ENCODE data around the gene KNDC1.

KNDC1 gene

GRCh38 chr10:133195611-133196010, 35.6 kb downstream of the KNDC1 start:
- DNase-seq (ENCODE audit: low read depth): no peak

DNA sequence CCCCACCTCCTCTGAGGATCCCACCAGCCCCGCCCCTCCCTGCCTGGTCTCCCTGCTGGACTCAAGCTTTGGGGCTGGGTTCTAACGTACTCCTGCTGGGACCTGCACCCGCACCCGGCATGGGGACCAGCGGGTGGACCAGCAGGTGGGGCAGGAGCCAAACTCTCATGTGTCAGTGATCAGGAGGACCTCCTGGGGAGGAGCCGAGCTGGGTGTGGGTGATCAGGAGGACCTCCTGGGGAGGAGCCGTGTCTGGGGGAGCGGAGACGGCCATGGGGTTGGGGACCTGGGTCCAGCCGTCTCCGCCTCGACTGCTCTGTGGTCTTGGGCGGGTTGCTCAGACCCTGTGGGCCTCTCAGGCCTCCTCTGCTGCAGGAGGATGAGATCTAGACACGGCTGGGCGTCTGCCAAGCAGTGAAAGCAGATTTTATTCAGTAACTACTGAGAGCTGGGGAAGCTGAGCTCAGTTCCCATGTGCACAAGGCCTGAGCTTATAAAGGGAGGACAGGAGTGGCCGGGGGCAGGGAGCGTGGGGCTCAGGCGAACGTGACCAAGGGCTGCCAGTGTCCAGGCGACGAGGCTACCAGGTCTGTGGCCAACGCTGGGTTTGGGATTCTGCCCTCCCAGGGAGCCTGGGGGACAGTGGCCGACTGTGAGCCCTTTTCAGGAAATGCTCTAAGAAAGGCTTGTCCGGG, 36.3 kb downstream of the KNDC1 start:
- DNase-seq (ENCODE audit: low read depth): no peak

- DNase-seq (ENCODE audit: low read depth): no peak
Observed at GRCh38 chr10:133196936-133197758, 37.1 kb downstream of the KNDC1 start.

GRCh38 chr10:133197786-133198185, 37.8 kb downstream of the KNDC1 start:
- no peak for DNase-seq (ENCODE audit: low read depth)

DNA sequence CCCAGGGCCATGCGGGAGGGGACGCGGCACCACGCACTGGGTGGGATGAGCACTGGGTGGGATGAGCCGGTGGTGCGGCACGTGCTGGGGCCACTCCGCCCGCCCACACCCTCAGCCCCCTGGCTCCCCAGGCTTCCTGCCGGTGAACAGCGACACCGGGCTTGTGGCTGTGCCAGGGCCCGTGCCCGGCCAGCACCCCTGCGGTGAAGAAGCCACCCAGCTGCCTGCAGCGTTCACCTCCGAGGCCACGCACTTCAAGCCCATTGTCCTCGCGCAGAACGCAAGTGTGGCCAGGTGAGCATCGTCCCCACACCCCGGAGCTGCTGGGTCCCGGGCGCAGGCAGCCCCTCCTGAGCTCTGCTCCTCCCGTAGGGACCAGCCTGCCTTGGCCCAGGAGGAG, 38.2 kb downstream of the KNDC1 start:
- no peak for DNase-seq (ENCODE audit: low read depth)

DNA sequence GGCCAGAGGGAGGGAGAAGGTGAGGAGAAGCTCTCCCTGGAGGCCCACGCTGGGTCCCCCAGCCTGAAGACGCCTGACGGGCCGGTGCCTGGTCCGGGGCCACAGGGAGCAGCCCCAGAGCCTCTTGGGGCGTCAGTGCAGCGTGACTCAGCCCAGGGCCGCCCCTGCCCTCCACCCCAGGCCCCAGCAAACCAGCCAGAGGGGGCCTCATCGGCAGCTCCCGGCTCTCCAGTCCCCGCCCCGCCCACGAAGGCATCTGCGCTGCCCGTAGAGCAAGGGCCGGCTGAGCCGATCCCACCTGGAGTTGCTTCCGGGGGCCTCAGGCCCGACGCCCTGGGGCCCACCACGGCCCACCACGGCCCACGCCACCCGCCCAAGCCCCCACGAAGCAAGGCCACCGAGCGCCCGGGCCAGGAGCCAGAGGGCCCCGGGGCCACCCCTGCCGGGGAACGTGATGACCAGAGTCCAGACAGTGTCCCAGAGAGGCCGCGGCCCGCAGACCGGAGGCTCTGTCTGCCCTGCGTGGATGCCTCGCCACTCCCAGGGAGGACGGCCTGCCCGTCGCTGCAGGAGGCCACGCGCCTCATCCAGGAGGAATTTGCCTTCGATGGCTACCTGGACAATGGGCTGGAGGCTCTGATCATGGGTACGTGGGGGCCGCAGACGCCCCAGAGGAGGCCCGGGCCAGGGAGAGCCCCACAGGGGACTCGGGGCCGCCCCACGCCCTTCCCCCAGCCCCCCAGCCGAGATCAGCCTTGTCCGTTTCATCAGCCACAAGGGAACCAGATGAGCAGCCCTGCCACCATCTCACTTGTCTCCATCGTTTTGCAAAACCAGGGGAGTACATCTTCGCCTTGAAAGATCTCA, 38.8 kb downstream of the KNDC1 start:
- no peak for DNase-seq (ENCODE audit: low read depth)

GRCh38 chr10:133199488-133199885, 39.5 kb downstream of the KNDC1 start:
- DNase-seq (ENCODE audit: low read depth): no peak

GRCh38 chr10:133199992-133200611, 40.1 kb downstream of the KNDC1 start:
- DNase-seq (ENCODE audit: low read depth): no peak

DNA sequence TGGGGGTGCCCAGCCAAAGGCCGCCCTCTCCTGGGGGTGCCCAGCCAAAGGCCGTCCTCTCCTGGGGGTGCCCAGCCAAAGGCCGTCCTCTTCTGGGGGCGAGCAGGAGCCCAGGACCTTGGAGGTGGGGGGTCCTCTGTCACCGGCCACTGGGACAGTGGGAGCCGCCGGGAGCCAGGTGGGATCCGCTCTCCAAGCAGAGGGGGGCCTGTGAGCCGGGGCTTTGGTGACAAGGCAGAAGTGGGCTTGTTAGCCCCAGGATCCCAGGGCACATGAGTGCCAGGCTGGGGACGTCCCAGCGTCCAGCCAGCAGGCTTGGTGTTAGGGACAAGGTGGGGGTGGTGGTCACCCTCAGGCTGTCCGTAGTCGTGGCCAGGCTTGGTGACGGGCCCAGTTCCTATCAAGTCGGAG, 40.6 kb downstream of the KNDC1 start:
- DNase-seq (ENCODE audit: low read depth): no peak

- no peak for DNase-seq (ENCODE audit: low read depth)
Observed at GRCh38 chr10:133201151-133201947, 41.3 kb downstream of the KNDC1 start.

GRCh38 chr10:133201948-133202725, 42.1 kb downstream of the KNDC1 start:
- no peak for DNase-seq (ENCODE audit: low read depth)

- no peak for DNase-seq (ENCODE audit: low read depth)
Observed at GRCh38 chr10:133202778-133203651, 43.0 kb downstream of the KNDC1 start.

DNA sequence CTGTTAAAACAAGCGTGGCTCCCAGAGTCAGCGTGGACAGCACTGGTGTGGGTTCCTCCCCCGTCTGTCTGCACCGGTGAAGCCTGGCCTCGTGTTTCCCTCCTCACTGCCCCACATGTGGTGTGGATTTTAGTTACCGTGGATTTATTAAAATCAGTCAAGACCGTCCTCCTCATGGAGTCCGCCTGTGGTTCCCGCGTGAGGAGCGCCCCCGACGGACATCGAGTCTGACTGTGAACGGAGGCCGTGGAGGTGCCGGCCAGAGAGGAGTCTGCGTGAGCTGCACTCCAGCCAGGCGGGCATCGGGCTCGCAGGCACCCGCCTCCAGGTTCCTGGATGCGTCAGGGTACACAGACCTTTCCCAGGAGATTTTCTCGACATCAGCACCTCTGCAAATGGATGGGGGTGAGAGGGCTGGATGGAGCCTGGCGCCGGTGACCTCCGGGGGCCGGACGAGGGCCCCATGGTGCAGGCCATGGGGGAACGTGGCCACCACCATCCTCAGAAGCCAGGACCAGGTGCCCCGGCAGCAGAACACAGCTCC, 43.7 kb downstream of the KNDC1 start:
- DNase-seq (ENCODE audit: low read depth): no peak

DNA sequence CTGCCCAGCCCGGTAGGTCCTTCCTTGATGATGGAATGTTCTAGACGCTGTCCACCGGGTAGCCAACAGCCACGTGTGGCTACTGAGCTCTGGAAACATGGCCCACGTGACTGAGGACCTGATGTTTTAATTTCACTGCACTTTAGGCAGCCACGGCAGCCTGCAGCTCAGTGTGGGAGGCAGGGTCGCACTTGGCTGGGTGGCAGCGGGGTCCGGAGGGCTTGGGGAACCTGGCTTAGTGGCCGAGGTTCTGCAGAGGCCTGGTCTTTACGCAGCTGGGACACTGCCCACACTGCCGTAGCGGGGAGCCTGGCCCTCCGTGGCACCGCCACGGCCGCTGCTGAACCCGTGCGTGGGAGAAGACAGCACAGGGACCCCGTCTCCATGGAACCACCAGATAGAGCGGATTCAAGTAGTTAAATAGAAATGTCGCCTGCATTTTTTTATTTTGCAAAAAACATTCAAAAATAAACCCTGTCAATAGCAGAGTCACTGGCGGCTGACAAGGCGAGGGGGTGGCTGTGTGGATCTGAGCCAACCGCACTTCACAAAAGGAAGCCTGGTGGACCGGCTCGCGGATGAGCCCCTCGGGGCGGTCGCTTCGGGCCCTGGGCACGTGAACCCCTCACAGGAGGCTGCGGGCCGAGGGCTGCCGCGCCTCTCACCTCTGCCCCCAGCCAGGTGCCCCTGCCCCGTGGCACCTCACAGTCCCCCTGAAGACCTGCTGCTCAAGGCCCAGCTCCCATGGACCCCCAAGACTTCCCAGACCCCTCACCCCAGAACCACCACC, 44.4 kb downstream of the KNDC1 start:
- DNase-seq (ENCODE audit: low read depth): no peak

- DNase-seq (ENCODE audit: low read depth): no peak
Observed at GRCh38 chr10:133205146-133205545, 45.1 kb downstream of the KNDC1 start.

DNA sequence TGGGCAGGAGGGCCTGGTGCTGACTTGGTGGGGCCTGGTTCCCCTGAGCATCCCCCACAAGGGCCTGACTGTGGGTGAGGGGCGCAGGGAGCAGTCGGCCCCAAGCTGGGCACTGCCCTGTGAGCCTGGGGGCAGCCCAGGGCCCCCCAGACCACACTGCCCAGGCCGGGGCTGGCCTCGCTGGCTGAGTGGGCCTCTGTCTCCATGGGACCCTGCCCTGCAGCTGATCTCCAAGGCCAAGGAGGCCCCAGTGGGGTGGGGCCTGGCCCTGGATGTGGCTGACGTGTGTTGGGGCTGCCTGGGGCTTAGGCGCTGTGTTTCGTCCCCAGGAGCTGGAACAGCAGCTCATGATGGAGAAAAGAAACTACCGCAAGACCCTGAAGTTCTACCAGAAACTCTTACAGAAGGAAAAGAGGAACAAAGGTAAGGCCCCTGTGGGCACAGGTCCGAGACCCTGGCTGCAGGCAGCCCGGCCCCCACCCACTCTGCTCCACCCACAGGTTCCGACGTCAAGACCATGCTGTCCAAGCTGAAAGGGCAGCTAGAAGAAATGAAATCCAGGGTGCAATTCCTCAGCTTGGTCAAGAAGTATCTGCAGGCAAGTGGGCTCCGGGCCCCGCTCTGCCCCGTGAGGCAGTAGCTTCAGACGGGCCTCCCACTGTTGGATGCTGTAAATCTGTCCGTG, 46.5 kb downstream of the KNDC1 start:
- DNase-seq (ENCODE audit: low read depth): no peak

DNA sequence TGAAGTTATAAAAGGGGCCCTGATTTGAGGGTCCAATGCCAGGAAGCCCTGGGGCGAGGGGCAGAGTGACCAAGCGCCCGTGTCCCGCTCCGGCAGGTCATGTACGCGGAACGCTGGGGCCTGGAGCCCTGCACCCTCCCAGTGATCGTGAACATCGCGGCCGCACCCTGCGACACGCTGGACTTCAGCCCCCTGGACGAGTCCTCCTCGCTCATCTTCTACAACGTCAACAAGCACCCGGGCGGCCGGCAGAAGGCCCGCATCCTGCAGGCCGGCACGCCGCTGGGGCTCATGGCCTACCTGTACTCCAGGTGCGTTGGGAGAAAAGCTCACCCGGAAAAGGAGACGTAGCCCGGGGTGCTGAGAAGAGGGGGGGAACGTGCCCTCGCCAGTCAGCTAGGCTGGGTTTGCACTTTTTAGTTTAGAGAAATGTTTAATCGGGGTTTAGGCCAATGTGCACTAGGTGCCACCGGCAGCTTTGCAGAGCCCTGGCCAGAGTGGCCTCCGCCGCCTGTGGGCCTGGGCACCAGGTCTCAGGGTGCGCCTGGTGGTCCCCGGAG, 47.1 kb downstream of the KNDC1 start:
- no peak for DNase-seq (ENCODE audit: low read depth)
